CD4-positive, alpha-beta T cell treated with Interleukin-12 subunit alpha and Interleukin-12 subunit beta, for 1 hour (primary cell): Measurements from ENCODE around the gene NR2F6.
"Not testable (repeated sequence)": the region's sequence is repeated elsewhere in the genome, so short reads cannot be mapped to it uniquely, and the experiment has no call there.

Experiments used
- DNase-seq: peaks from one replicate; pipeline ENCODE4 v3.0.0-alpha.2; 2020

The NR2F6 gene

GRCh38 chr19:17245535-17245984 lies at the start of gene NR2F6:
Gene NR2F6, minus strand, starts transcription at chr19:17245919. Its CDS starts 699 bp downstream, at chr19:17245220.
- DNase-seq, result no peak

- peak; percentile 59 for DNase-seq
Measured at GRCh38 chr19:17294051-17294891, 48.6 kb upstream of the NR2F6 start.

GRCh38 chr19:17293605-17294004 lies 47.9 kb upstream of the NR2F6 start:
- no peak for DNase-seq

GRCh38 chr19:17292301-17293074 lies 46.8 kb upstream of the NR2F6 start:
- peak; percentile 85 for DNase-seq

GRCh38 chr19:17289489-17289888 lies 43.8 kb upstream of the NR2F6 start:
- peak; percentile 39 for DNase-seq

- no peak for DNase-seq
Measured at GRCh38 chr19:17286752-17287151, 41.0 kb upstream of the NR2F6 start.

- no peak for DNase-seq
Measured at GRCh38 chr19:17286263-17286662, 40.5 kb upstream of the NR2F6 start.

- no peak for DNase-seq
Measured at GRCh38 chr19:17285415-17286135, 39.9 kb upstream of the NR2F6 start.

- no peak for DNase-seq
Measured at GRCh38 chr19:17283504-17283996, 37.8 kb upstream of the NR2F6 start.

- peak; percentile 82 for DNase-seq
Measured at GRCh38 chr19:17282488-17283125, 36.9 kb upstream of the NR2F6 start.

- DNase-seq, result peak; percentile 21
Measured at GRCh38 chr19:17281391-17282304, 35.9 kb upstream of the NR2F6 start, which contains the start of gene ANKLE1. Gene ANKLE1, plus strand, starts transcription at chr19:17281901. Its CDS starts 20 bp downstream, at chr19:17281921.

- no peak for DNase-seq
Measured at GRCh38 chr19:17279436-17279835, 33.7 kb upstream of the NR2F6 start.

GRCh38 chr19:17275441-17276175 lies 29.9 kb upstream of the NR2F6 start:
- no peak for DNase-seq

GRCh38 chr19:17274892-17275291 lies 29.2 kb upstream of the NR2F6 start:
- not testable (repeated sequence) for DNase-seq

- DNase-seq, result no peak
Measured at GRCh38 chr19:17268754-17269153, 23.0 kb upstream of the NR2F6 start.

GRCh38 chr19:17266975-17267788 lies 21.5 kb upstream of the NR2F6 start, which contains the start of gene BABAM1:
Gene BABAM1, plus strand, starts transcription at chr19:17267443. Its CDS starts 1,364 bp downstream, at chr19:17268807.
- peak; percentile 98 for DNase-seq

GRCh38 chr19:17266589-17266974 lies 20.9 kb upstream of the NR2F6 start:
- DNase-seq, result no peak

- no peak for DNase-seq
Measured at GRCh38 chr19:17266026-17266425, 20.3 kb upstream of the NR2F6 start.

- DNase-seq, result no peak
Measured at GRCh38 chr19:17264641-17264979, 18.9 kb upstream of the NR2F6 start, which contains the start of gene USHBP1. Gene USHBP1, minus strand, starts transcription at chr19:17264745. Its CDS starts 446 bp downstream, at chr19:17264299.
